GM12878 (cell line): ENCODE measurements around the gene ZNF30. TPM values are rescaled to one million over a fixed set of nuclear protein-coding genes. Genes with fewer than 3 reads are reported as not detected.

Experiments used
- CBFB ChIP-seq: IDR thresholded peaks from 2 replicates; pipeline ENCODE4 v1.6.1; 2016; ENCODE audit warnings: antibody characterized with exemption, low read depth
- CEBPB ChIP-seq, 2 experiments: fragments of 150-350 bp in 1 of 2; IDR thresholded peaks; 2 replicates each; pipeline ENCODE4 v1.6.1; 2012 to 2014; ENCODE audit warnings: low read depth in 2 of 2, low read length in 2 of 2, borderline replicate concordance in 1 of 2, inconsistent platforms in 1 of 2
- CREM ChIP-seq: IDR thresholded peaks from 2 replicates; pipeline ENCODE4 v1.6.1; 2014; ENCODE audit warnings: antibody characterized with exemption, low read depth
- EED ChIP-seq: sonication (generic); IDR thresholded peaks from 2 replicates; pipeline ENCODE4 v1.6.1; 2016; ENCODE audit warnings: antibody characterized with exemption, low read depth
- ESRRA ChIP-seq: IDR thresholded peaks from 2 replicates; pipeline ENCODE4 v1.6.1; 2012; ENCODE audit warnings: mild to moderate bottlenecking, low read length, improper control_type of control experiment
- IKZF1 ChIP-seq: fragments of 450-650 bp; conservative IDR thresholded peaks from 2 replicates; pipeline ENCODE4 v1.6.1; 2017; ENCODE audit warnings: antibody characterized with exemption, mild to moderate bottlenecking
- IRF3 ChIP-seq: fragments of 450-650 bp; IDR thresholded peaks from 2 replicates; pipeline ENCODE4 v1.6.1; 2014; ENCODE audit warnings: mild to moderate bottlenecking
- JUND ChIP-seq: IDR thresholded peaks from 2 replicates; pipeline ENCODE4 v1.6.1; 2012; ENCODE audit warnings: low read depth, mild to moderate bottlenecking, low read length, improper control_type of control experiment, moderate library complexity
- KAT2A ChIP-seq: conservative IDR thresholded peaks from 2 replicates; pipeline ENCODE4 v1.6.1; 2011; ENCODE audit warnings: low read depth, low read length; ENCODE audit not compliant: control insufficient read depth
- LARP7 ChIP-seq: fragments of 450-650 bp; IDR thresholded peaks from 2 replicates; pipeline ENCODE4 v1.6.1; 2017; ENCODE audit warnings: mild to moderate bottlenecking
- MEF2A ChIP-seq: IDR thresholded peaks from 2 replicates; pipeline ENCODE4 v1.6.1; 2011; ENCODE audit warnings: low read depth, mild to moderate bottlenecking, low read length, moderate library complexity; ENCODE audit not compliant: insufficient read depth
- NBN ChIP-seq: fragments of 450-650 bp; IDR thresholded peaks from 2 replicates; pipeline ENCODE4 v1.6.1; 2016
- NFIC ChIP-seq: IDR thresholded peaks from 2 replicates; pipeline ENCODE4 v1.6.1; 2012; ENCODE audit warnings: low read depth, mild to moderate bottlenecking, inconsistent platforms, low read length, moderate library complexity
- PAX5 ChIP-seq: IDR thresholded peaks from 2 replicates; pipeline ENCODE4 v1.6.1; 2011; ENCODE audit warnings: low read depth, low read length, borderline replicate concordance
- PBX3 ChIP-seq: IDR thresholded peaks from 2 replicates; pipeline ENCODE4 v1.6.1; 2011; ENCODE audit warnings: mild to moderate bottlenecking, low read depth, low read length, moderate library complexity; ENCODE audit not compliant: insufficient replicate concordance
- POU2F2 ChIP-seq: IDR thresholded peaks from 3 replicates; pipeline ENCODE4 v1.6.1; 2011; ENCODE audit warnings: low read depth, mild to moderate bottlenecking, low read length, borderline replicate concordance
- RAD51 ChIP-seq: fragments of 450-650 bp; IDR thresholded peaks from 2 replicates; pipeline ENCODE4 v1.6.1; 2016; ENCODE audit warnings: moderate library complexity, mild to moderate bottlenecking, inconsistent platforms
- RFX5 ChIP-seq: IDR thresholded peaks from 2 replicates; pipeline ENCODE4 v1.6.1; 2011; ENCODE audit warnings: low read depth, low read length, improper control_type of control experiment
- RUNX3 ChIP-seq: IDR thresholded peaks from 2 replicates; pipeline ENCODE4 v1.6.1; 2012; ENCODE audit warnings: low read length, inconsistent platforms
- SMC3 ChIP-seq: IDR thresholded peaks from 2 replicates; pipeline ENCODE4 v1.6.1; 2011; ENCODE audit warnings: low read length, improper control_type of control experiment, borderline replicate concordance
- SRF ChIP-seq, 2 experiments: IDR thresholded peaks; 2 replicates each; pipeline ENCODE4 v1.6.1; 2011; ENCODE audit warnings: low read depth in 2 of 2, low read length in 2 of 2, mild to moderate bottlenecking in 1 of 2, moderate library complexity in 1 of 2
- TCF3 ChIP-seq: IDR thresholded peaks from 2 replicates; pipeline ENCODE4 v1.6.1; 2012; ENCODE audit warnings: low read depth, mild to moderate bottlenecking, low read length, borderline replicate concordance; ENCODE audit not compliant: insufficient read depth
- YBX1 ChIP-seq: fragments of 450-650 bp; IDR thresholded peaks from 2 replicates; pipeline ENCODE4 v1.6.1; 2016; ENCODE audit warnings: antibody characterized with exemption
- ZBTB40 ChIP-seq: fragments of 450-650 bp; IDR thresholded peaks from 2 replicates; pipeline ENCODE4 v1.6.1; 2016; ENCODE audit warnings: mild to moderate bottlenecking, moderate library complexity, borderline replicate concordance
- ZSCAN29 ChIP-seq: fragments of 450-650 bp; IDR thresholded peaks from 2 replicates; pipeline ENCODE4 v1.6.1; 2017; ENCODE audit warnings: mild to moderate bottlenecking, moderate library complexity
- ZZZ3 ChIP-seq: IDR thresholded peaks from 2 replicates; pipeline ENCODE4 v1.6.1; 2011; ENCODE audit warnings: low read depth; ENCODE audit not compliant: control insufficient read depth, insufficient read length
- polyA plus RNA-seq, 11 experiments: library from polyadenylated mRNA; depleted of rRNA in 4 of 11; unstranded in 6 of 11; stranded (reverse) in 5 of 11; fragments of >200 nt; fragmentation: Nextera tagmentation in 4 of 11; fragmentation: Illumina TruSeq in 1 of 11; extraction: Ambion mirVana in 4 of 11; extraction: Trizol in 1 of 11; gene quantifications; 1 replicate in 1 of 11; 2 replicates in 10 of 11; pipeline versions ENCODE4 v1.2.1 to v1.2.3, GENCODE V29; 2011 to 2016; ENCODE audit warnings: inconsistent platforms in 2 of 11, missing spikeins in 2 of 11, low read depth in 1 of 11
- total RNA-seq, 4 experiments: library from RNA; depleted of rRNA in 3 of 4; stranded (reverse); fragments of >200 nt in 3 of 4; fragmentation: Illumina TruSeq in 1 of 4; extraction: Trizol in 1 of 4; gene quantifications; 2 replicates each; pipeline versions ENCODE4 v1.2.1 to v1.2.3, GENCODE V29; 2013 to 2021

ZNF30 gene
- total and polyA plus RNA-seq, 10 of the 15 experiments (the other 5 are each of a cell fraction or from before 2014, with no cell fraction given), result 0.85 to 2.3 (median 1.3) TPM

- TF ChIP-seq ESRRA (no peak), KAT2A (no peak), MEF2A (no peak), RFX5 (no peak), SMC3 (no peak), CEBPB (IDR thresholded peaks at IDR 0.05; ENCODE audit: borderline replicate concordance in 1 of 2, low read depth in 2 of 2, low read length in 2 of 2) (no peak), ZBTB40 (no peak), ZZZ3 (no peak), PBX3 (no peak), LARP7 (no peak), PAX5 (peak; percentile 83; the same call in 1 of the 2 replicates), EED (peak; percentile 91), NFIC (peak; percentile 73; the same call in 1 of the 2 replicates), YBX1 (no peak), IRF3 (no peak), POU2F2 (peak; percentile 60; the same call in 1 of the 3 replicates), ZSCAN29 (no peak), CREM (peak; percentile 62; the same call in 1 of the 2 replicates), CBFB (0 out of 2 replicates have a peak, but pooled peaks have one; percentile 28), RUNX3 (peak; percentile 83), NBN (peak; percentile 54; the same call in 1 of the 2 replicates), IKZF1 (peak; percentile 99), TCF3 (0 out of 2 replicates have a peak, but pooled peaks have one; percentile 34), RAD51 (no peak), JUND (no peak), SRF (IDR thresholded peaks at IDR 0.05; ENCODE audit: low read depth in 2 of 2, low read length in 2 of 2) (no peak)
Observed at GRCh38 chr19:34990578-34991192, 64.0 kb downstream of the ZNF30 start (continued).
